GM23338 (cell line): ENCODE results near the gene TNFRSF6B. TPM values are rescaled to one million over a fixed set of nuclear protein-coding genes. Genes with fewer than 3 reads are reported as not detected.
A peak's percentile ranks its signal among the peaks of the same experiment; 100 is the strongest.

Experiments
- CTCF ChIP-seq, 2 experiments: fragments of 200-600 bp in 1 of 2; sonication (generic) in 1 of 2; conservative IDR thresholded peaks; 2 replicates each; pipeline versions ENCODE4 v1.5.1 to v1.6.1; 2016 to 2017; ENCODE audit warnings: antibody characterized with exemption in 2 of 2, low read depth in 2 of 2, mild to moderate bottlenecking in 2 of 2, moderate library complexity in 1 of 2
- EZH2phosphoT487 ChIP-seq: fragments of 200-600 bp; sonication (generic); IDR thresholded peaks from one replicate; pipeline ENCODE4 v1.8.1; 2018; ENCODE audit warnings: antibody characterized with exemption; ENCODE audit not compliant: unreplicated experiment
- NANOG ChIP-seq: IDR thresholded peaks from 2 replicates; pipeline ENCODE4 v1.6.1; 2016; ENCODE audit warnings: antibody characterized with exemption, borderline replicate concordance
- POLR2AphosphoS5 ChIP-seq: IDR thresholded peaks from 2 replicates; pipeline ENCODE4 v1.6.1; 2016; ENCODE audit warnings: antibody characterized with exemption, low read depth
- ZNF462 ChIP-seq: fragments of 250-450 bp; sonication (Bioruptor Pico); IDR thresholded peaks from 2 replicates; pipeline ENCODE4 v1.5.0; 2020; ENCODE audit warnings: mild to moderate bottlenecking, moderate library complexity
- polyA plus RNA-seq: library from polyadenylated mRNA; unstranded; fragments of >200 nt; fragmentation: Nextera tagmentation; extraction: Ambion mirVana; gene quantifications from 2 replicates; pipeline ENCODE4 v1.2.1, GENCODE V29; 2016
- total RNA-seq: library from RNA; depleted of rRNA; stranded (reverse); fragments of >200 nt; shearing (Covaris generic); gene quantifications from 2 replicates; pipeline ENCODE4 v1.2.3, GENCODE V29; 2014
- TF ChIP-seq, protein P1 (sequence below): IDR thresholded peaks from one replicate; pipeline ENCODE4 v1.6.1; 2018; ENCODE audit warnings: antibody characterized with exemption; ENCODE audit not compliant: unreplicated experiment

TNFRSF6B gene
- total and polyA plus RNA-seq, 2 experiments from 2014 or later: 0.28 TPM; not detected in 1

GRCh38 chr20:63707558-63708300 lies 11.3 kb downstream of the TNFRSF6B start, which contains the start of the genes ARFRP1 and ZGPAT (continued):
- TF ChIP-seq ZNF462 (CRISPR knock-in tag) (no peak), EZH2phosphoT487 (no peak), CTCF (conservative IDR thresholded peaks at IDR 0.05; ENCODE audit: low read depth in 2 of 2) (no peak), POLR2AphosphoS5 (peak; percentile 77), NANOG (no peak)
- TF ChIP-seq, protein P1, sequence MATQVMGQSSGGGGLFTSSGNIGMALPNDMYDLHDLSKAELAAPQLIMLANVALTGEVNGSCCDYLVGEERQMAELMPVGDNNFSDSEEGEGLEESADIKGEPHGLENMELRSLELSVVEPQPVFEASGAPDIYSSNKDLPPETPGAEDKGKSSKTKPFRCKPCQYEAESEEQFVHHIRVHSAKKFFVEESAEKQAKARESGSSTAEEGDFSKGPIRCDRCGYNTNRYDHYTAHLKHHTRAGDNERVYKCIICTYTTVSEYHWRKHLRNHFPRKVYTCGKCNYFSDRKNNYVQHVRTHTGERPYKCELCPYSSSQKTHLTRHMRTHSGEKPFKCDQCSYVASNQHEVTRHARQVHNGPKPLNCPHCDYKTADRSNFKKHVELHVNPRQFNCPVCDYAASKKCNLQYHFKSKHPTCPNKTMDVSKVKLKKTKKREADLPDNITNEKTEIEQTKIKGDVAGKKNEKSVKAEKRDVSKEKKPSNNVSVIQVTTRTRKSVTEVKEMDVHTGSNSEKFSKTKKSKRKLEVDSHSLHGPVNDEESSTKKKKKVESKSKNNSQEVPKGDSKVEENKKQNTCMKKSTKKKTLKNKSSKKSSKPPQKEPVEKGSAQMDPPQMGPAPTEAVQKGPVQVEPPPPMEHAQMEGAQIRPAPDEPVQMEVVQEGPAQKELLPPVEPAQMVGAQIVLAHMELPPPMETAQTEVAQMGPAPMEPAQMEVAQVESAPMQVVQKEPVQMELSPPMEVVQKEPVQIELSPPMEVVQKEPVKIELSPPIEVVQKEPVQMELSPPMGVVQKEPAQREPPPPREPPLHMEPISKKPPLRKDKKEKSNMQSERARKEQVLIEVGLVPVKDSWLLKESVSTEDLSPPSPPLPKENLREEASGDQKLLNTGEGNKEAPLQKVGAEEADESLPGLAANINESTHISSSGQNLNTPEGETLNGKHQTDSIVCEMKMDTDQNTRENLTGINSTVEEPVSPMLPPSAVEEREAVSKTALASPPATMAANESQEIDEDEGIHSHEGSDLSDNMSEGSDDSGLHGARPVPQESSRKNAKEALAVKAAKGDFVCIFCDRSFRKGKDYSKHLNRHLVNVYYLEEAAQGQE: no peak
